ENCODE measurements around the gene ZNF385A. TPM values are rescaled to one million over a fixed set of nuclear protein-coding genes. Genes with fewer than 3 reads are reported as not detected.

ZNF385A gene
- total and polyA plus RNA-seq, 2 of the 13 experiments (the other 11 are each of a cell fraction or from before 2014, with no cell fraction given): 0.44 to 0.67 TPM

GRCh38 chr12:54324617-54325441 is 59.7 kb downstream of the ZNF385A start, which contains the start of gene COPZ1 (continued):
- TF ChIP-seq SKIL (CRISPR knock-in tag; IDR thresholded peaks at IDR 0.05; ENCODE audit: borderline replicate concordance) (no peak), ZNF264 (CRISPR knock-in tag; IDR thresholded peaks at IDR 0.05) (no peak), ATF7-NPFF (CRISPR knock-in tag; IDR thresholded peaks at IDR 0.05; ENCODE audit: low read depth) (no peak), CBX2 (IDR thresholded peaks at IDR 0.05; ENCODE audit: low read depth, low read length) (no peak), CBX2 (CRISPR knock-in tag; IDR thresholded peaks at IDR 0.05; ENCODE audit: low read depth) (no peak), HNRNPH1 (optimal IDR thresholded peaks at IDR 0.05; ENCODE audit: low read depth, low read length) (no peak), STAT6 (CRISPR knock-in tag; IDR thresholded peaks at IDR 0.05; ENCODE audit: borderline replicate concordance) (no peak), HIC2 (CRISPR knock-in tag; IDR thresholded peaks at IDR 0.05; ENCODE audit: low read depth) (no peak), KLF9 (CRISPR knock-in tag; IDR thresholded peaks at IDR 0.05; ENCODE audit: low read depth) (peak; percentile 33; the same call in 1 of the 2 replicates), RELA (CRISPR knock-in tag; IDR thresholded peaks at IDR 0.05) (no peak), HOXA5 (CRISPR knock-in tag; IDR thresholded peaks at IDR 0.05) (0 out of 2 replicates have a peak, but pooled peaks have one; percentile 3), ZNF430 (CRISPR knock-in tag; IDR thresholded peaks at IDR 0.05) (no peak), ZGPAT (CRISPR knock-in tag; IDR thresholded peaks at IDR 0.05) (peak; percentile 81), ZBTB43 (CRISPR knock-in tag; conservative IDR thresholded peaks at IDR 0.05) (no peak), SMC3 (IDR thresholded peaks at IDR 0.05; ENCODE audit: low read length) (peak; percentile 83), SNAPC5 (CRISPR knock-in tag; IDR thresholded peaks at IDR 0.05; ENCODE audit: borderline replicate concordance) (no peak), PHF21A (CRISPR knock-in tag; IDR thresholded peaks at IDR 0.05) (peak; percentile 36; the same call in 1 of the 2 replicates), ZBTB20 (CRISPR knock-in tag; IDR thresholded peaks at IDR 0.05; ENCODE audit: borderline replicate concordance, low read depth) (no peak)

Measured in HepG2 (cell line).